DOHH2 (cell line): ENCODE data around the gene CHRND.

Experiments used
- H3F3A ChIP-seq: fragments of 200-600 bp; sonication (generic), shearing (Covaris generic); 2 replicates; pipeline ENCODE4 v1.6.0; 2016; ENCODE audit warnings: antibody characterized with exemption, mild to moderate bottlenecking; ENCODE audit not compliant: control insufficient read depth, insufficient read depth
- H3K27ac ChIP-seq: fragments of 200-600 bp; sonication (generic); 2 replicates; pipeline ENCODE4 v1.5.1; 2014; ENCODE audit warnings: low read depth, mild to moderate bottlenecking, low read length, moderate library complexity
- H3K27me3 ChIP-seq: fragments of 200-600 bp; sonication (generic); 2 replicates; pipeline ENCODE4 v1.6.1; 2014; ENCODE audit warnings: mild to moderate bottlenecking, low read length, mixed read lengths; ENCODE audit not compliant: control insufficient read depth
- H3K36me3 ChIP-seq: fragments of 200-600 bp; sonication (generic); 2 replicates; pipeline ENCODE4 v1.6.1; 2014; ENCODE audit warnings: mild to moderate bottlenecking, low read length, moderate library complexity, mixed read lengths; ENCODE audit not compliant: control insufficient read depth
- H3K4me1 ChIP-seq: fragments of 200-600 bp; sonication (generic); 2 replicates; pipeline ENCODE4 v1.6.1; 2014; ENCODE audit warnings: mild to moderate bottlenecking, low read length, mixed read lengths; ENCODE audit not compliant: control insufficient read depth
- H3K4me2 ChIP-seq: fragments of 200-600 bp; sonication (generic); 2 replicates; pipeline ENCODE4 v1.6.0; 2014; ENCODE audit warnings: mild to moderate bottlenecking, low read length, moderate library complexity
- H3K4me3 ChIP-seq: fragments of 200-600 bp; sonication (generic); 2 replicates; pipeline ENCODE4 v1.5.1; 2014; ENCODE audit warnings: mild to moderate bottlenecking, low read length, mixed read lengths
- H3K79me2 ChIP-seq: fragments of 200-600 bp; sonication (generic); 2 replicates; pipeline ENCODE4 v1.6.1; 2014; ENCODE audit warnings: mild to moderate bottlenecking, low read length, mixed read lengths; ENCODE audit not compliant: control insufficient read depth
- H3K9me2 ChIP-seq: fragments of 200-600 bp; sonication (generic); replicated peaks from 2 replicates; pipeline ENCODE4 v1.6.1; 2014; ENCODE audit warnings: mild to moderate bottlenecking, low read length, mixed read lengths; ENCODE audit not compliant: control insufficient read depth
- H3K9me3 ChIP-seq: fragments of 200-600 bp; sonication (generic); 2 replicates; pipeline ENCODE4 v1.6.1; 2014; ENCODE audit warnings: antibody characterized with exemption, low read length, mixed read lengths; ENCODE audit not compliant: control insufficient read depth, insufficient read depth
- H4K20me1 ChIP-seq: fragments of 200-600 bp; sonication (generic); 2 replicates; pipeline ENCODE4 v1.6.0; 2014; ENCODE audit warnings: low read depth, mild to moderate bottlenecking, antibody characterized with exemption, low read length, moderate library complexity; ENCODE audit not compliant: control insufficient read depth, insufficient read depth
- CTCF ChIP-seq: fragments of 200-600 bp; sonication (generic); IDR thresholded peaks from one replicate; pipeline ENCODE4 v1.5.1; 2014; ENCODE audit warnings: antibody characterized with exemption, mild to moderate bottlenecking, low read depth, low read length; ENCODE audit not compliant: poor library complexity, severe bottlenecking
- EZH2phosphoT487 ChIP-seq: fragments of 200-600 bp; sonication (generic); IDR thresholded peaks from 2 replicates; pipeline ENCODE4 v1.6.1; 2017; ENCODE audit warnings: borderline replicate concordance, mild to moderate bottlenecking, antibody characterized with exemption, low read length, moderate library complexity, mixed read lengths

Gene CHRND

GRCh38 chr2:232526372-232526941 lies 497 bp downstream of the CHRND start:
- Histone ChIP-seq H3K27me3 (peaks cover 24% of the 10 kb centered on the region), H3K4me2 (no peak overlapping the region)

GRCh38 chr2:232527905-232528470 lies 2.0 kb downstream of the CHRND start:
- Histone ChIP-seq H3K27me3 (peaks cover 18% of the 10 kb centered on the region), H3K36me3 (no peaks in the 10 kb centered on the region), H3K9me2 (no peaks in the 10 kb centered on the region), H4K20me1 (no peaks in the 10 kb centered on the region), H3K9me3 (no peaks in the 10 kb centered on the region), H3K79me2 (no peaks in the 10 kb centered on the region), H3K4me2 (no peak overlapping the region), H3F3A (peaks cover 9% of the 10 kb centered on the region; the same call in 1 of the 2 replicates), H3K4me1 (peaks cover 64% of the 10 kb centered on the region), H3K4me3 (no peak overlapping the region), H3K27ac (no peak overlapping the region)
- TF ChIP-seq EZH2phosphoT487 (no peak), CTCF (no peak)

More at GRCh38 chr2:232526372-232526941, 497 bp downstream of the CHRND start:
- Histone ChIP-seq H3K9me2 (no peaks in the 10 kb centered on the region), H3K4me3 (no peak overlapping the region), H4K20me1 (no peaks in the 10 kb centered on the region), H3K27ac (no peak overlapping the region), H3K4me1 (peaks cover 54% of the 10 kb centered on the region), H3K79me2 (no peaks in the 10 kb centered on the region), H3K36me3 (no peaks in the 10 kb centered on the region), H3K9me3 (no peaks in the 10 kb centered on the region), H3F3A (0 out of 2 replicates have a peak, but pooled peaks cover 2% of the 10 kb centered on the region)
- TF ChIP-seq CTCF, result no peak
- no peak for TF ChIP-seq EZH2phosphoT487

GRCh38 chr2:232528746-232529460 lies 2.9 kb downstream of the CHRND start:
- Histone ChIP-seq H3F3A (peaks cover 9% of the 10 kb centered on the region; the same call in 1 of the 2 replicates), H4K20me1 (no peaks in the 10 kb centered on the region), H3K79me2 (no peaks in the 10 kb centered on the region), H3K4me1 (peaks cover 64% of the 10 kb centered on the region), H3K9me2 (no peaks in the 10 kb centered on the region), H3K9me3 (no peaks in the 10 kb centered on the region), H3K27me3 (peaks cover 8% of the 10 kb centered on the region), H3K4me3 (no peak overlapping the region), H3K4me2 (no peak overlapping the region; the same call in 1 of the 2 replicates), H3K27ac (no peak overlapping the region), H3K36me3 (no peaks in the 10 kb centered on the region)
- TF ChIP-seq CTCF (no peak), EZH2phosphoT487 (no peak)
